ENCODE data around the gene CNIH3.
"Not testable (repeated sequence)": the region's sequence is repeated elsewhere in the genome, so short reads cannot be mapped to it uniquely, and the experiment has no call there.

CNIH3 gene

DNA sequence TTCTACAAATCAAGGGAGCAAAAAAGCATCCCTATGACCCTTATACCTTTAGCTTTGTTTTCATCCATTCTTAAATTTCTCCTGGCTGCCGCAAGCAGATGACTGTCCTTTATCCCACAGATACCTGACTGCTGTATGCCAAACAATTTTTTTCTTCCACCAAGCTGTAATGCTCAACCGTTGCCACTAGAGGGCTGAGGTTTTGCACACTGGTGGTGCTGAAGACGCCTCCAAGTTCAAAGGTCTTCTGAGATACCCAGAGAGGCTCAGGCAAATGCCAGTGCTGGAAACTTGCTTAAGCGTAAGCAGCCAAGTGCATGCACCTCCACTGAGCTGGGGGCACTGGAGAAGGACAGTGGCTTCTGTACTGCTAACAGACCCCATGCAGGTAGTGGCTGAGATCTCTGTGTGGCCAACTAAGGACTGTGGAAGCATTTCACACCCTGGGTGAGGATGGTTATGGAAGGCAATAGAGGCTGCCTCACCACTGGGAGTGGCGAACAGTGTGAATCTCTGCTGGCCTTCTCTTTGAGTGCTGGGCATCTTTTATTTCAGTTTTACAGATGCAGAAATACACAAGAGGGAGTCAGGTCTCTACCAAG lies 28.5 kb downstream of the CNIH3 start:
- DNase-seq: no peak

DNA sequence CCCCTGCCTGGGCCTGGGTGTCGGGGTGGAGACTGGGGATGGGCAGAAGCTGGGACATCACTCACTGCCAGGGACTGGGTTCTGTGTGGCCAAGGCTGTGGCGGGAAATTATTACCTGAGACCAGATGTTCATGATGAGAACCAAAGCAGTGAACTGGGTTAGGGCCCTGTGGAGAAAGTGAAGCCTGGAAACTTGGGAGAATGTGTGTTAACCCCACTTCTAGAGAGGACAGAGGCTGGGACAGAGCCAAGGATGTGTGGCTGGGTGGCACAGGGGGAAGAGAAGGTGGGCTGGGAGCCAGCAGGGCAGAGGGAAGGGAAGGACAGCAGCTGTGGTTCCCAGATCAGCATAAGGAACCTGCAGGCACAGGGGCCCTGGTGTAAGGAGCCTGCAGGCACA lies 31.3 kb downstream of the CNIH3 start:
- DNase-seq: no peak

DNA sequence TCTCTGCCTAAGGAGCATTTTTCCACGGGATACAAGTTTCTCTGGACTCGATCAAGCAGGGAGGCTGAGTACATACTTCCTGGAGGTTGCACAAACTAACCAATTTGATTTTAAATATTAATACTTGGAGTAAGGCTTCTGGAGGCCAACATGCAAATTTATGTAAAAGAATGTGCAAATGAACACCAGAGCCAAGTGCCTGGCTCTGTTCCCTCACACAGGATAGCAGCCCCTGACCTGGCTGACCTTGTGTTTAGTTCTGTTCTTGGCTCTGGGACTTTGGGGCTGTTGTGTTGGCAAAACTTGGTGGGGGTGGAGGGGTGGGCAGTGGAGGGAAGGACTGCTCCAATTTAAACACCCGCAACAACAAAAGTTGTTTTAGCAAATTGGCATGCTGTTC lies 34.2 kb downstream of the CNIH3 start:
- no peak for DNase-seq

DNA sequence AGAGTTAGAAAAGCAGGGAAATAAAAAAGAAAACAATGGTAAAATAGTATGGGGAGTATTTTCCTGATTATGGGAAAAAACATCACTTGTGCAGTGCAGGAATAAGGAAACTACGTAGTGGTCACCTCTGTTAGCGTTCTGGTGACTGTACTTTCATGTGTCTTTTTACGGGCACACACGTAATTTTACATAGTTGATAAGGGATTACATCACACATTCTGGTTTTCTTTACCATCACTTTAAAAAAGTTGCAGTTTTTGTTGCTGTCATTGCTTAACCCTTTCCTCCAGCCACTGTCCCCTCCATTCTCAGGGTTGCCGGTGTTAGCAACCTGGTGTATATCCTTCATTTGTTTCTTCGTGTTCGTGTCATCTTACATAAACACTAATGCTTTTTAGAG lies 35.1 kb downstream of the CNIH3 start:
- DNase-seq: no peak

DNA sequence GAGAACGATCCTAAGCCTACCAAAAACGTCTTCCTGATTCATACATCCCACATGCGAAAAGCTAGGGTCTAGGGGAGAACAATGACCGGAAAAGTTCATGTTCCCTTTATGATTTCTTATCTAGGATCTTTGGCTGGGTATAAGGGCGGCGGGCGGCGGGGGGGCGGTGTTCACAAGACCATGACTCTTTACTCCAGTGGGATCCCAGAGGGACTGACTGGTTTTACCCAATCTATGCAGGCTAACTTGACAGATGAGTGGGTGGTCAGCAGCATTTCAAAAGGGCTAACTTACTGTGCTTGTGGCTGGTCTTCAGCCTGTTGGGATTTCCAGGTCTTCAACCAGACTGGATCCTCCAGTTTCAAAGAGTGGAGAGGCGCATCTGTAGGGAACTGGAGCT lies 40.3 kb downstream of the CNIH3 start:
- no peak for DNase-seq

DNA sequence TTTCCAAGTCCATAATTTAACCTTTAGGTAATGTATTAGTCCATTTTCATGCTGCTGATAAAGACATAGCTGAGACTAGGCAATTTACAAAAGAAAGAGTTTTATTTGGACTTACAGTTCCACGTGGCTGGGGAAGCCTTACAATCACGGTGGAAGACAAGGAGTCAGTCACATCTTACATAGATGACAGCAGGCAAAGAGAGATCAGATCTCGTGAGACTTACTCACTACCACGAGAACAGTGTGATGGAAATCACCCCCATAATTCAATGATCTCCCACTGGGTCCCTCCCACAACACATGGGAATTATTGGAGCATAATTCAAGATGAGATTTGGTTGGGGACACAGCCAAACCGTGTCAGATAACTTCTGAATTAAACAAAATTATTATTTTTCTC lies 44.0 kb downstream of the CNIH3 start:
- DNase-seq: no peak

DNA sequence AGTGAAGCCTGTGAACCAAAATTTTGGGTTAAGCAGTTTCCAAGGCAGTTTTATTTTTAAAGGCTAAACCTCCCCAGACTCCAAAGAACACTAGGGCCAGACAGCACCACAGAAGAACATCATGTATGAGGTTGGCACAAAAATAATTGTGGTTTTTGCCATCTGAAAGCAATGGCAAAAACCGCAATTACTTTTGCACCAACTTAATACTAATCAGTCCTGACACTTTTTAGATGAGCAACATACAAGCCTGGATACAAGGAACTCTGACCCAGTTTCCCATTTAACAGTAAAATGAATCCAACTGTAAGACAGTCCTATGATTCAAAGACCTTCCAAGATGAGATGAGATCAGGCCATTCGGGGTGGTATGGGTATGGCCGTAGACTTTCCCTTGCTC lies 46.8 kb downstream of the CNIH3 start:
- DNase-seq: no peak

DNA sequence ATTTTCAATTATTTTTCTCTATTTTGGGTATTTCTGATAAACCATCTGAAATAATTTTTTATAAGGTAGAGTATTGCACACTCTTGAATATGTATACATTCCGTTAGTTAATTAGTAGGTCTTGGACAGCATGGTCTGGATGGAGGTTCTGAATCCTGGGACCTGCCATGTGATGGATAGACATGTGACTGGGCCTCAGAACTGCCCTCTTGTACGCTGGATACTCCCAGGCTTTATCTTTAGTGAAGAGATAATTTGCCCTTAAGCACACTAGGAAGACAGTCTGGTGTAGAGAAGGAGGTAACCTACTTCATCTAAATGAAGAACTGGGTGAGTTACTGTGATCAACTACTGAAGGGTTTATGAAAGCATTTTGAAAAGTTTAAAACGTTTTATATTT lies 48.9 kb downstream of the CNIH3 start:
- no peak for DNase-seq

DNA sequence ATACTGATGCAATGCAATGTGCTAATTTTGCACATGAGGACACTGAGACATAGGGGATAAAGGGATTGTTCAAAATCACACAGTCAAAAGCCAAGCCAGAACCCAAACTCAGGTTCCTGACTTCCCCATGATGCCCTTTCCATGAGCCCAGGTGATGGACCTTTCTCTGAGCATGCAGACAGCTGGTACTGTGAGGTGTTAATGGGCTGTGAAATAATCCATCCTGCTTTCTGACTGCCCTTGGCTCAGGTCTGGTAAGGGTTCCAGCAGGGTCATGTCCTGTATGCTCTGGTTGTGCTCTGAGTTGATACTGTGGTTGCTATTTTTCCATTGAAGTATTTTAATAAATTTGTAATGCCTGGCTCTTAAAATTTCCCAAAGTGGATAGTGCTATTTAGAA lies 50.0 kb downstream of the CNIH3 start:
- no peak for DNase-seq

DNA sequence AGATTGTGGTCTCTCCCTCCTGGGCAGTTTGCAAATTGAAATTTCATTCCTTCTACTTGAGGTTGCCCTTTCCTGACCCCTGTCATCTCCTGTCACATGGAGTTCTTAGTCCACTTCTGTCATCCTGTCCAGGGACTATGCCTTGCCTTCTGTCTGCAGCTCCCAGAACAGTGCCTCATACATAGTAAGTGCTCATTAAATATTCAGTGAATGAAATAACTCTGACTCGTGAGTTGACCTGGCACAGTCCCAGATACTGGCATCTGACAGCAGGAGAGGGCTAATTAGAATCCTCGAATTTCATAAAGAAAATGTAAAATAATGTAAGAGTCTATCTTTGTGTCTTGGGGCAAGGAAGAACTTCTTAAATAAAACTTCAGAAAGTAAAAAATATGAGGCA lies 50.8 kb downstream of the CNIH3 start:
- DNase-seq: no peak

DNA sequence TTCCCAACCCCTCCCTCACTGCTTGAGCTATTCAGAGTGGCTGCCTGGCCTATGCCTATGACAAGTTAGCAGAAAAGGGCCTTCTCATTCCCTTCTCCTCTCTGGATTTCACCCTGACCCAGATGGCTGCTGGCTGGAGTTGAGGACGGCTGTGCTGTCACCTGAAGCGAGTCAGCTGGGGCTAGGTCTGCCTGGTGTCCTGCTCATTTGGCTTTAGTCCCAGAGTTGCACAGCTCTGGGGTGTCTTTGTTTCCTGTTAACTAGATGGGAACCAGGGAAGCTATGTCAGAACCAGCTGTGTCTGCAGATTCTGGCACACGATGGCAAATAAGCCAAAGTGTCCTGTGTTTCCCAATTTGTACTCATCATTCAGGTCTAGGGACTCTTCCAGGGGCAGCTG lies 52.9 kb downstream of the CNIH3 start:
- peak; percentile 11 for DNase-seq

DNA sequence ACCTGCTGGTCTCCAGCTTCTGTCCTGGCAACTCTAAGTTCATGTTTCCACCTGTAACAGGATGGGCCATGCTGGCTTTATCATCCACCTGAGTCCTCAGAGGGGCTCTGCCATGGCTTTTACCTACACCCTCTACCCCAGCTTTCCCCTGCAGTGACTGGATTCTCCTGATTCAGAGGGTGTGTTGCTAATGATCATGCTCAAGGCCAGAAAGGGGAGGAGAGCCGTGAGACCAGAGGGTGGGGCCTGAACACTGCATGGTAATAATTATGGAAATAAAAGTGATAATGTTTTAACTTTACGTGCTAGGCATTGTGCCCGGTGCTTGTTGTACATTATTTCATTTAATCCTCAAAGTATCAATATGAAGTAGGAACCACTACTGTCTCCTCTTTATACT lies 53.3 kb downstream of the CNIH3 start:
- no peak for DNase-seq

DNA sequence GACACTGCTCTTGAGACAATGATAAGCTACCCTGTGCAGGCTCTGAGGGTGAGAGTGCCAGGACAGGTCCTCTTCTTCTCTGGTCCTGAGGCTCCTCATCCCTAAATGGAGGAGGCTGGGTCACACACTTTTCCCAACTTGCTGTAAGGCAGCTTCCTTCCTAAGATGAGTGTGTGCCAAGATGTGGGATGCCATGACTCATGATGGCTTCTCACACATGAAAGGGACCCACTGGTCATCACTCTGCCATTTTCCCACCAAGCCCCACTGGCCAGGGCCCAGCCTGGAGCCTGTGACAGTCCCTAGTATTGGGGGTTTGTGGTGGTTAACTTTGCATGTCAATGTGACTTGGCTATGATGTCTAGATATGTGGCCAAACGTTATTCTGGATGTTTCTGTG lies 54.4 kb downstream of the CNIH3 start:
- no peak for DNase-seq

DNA sequence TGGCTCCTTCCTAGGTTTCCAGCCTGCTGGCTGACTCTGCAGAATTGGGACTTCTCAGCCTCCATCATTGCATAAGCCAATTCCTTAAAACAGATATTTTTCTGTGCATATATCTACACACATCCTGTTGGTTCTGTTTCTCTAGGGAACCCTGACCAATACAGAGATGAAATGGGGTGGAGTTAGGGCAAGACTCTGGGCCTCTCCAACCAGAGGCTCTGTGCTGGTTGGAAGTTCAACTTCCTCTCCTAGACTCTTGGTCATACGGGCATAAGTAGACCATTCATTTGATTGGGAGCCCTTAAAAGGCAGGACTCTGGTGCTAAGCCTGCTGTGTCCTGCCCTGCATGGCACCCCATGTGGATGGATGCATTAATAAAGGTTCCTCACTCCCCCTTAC lies 55.0 kb downstream of the CNIH3 start:
- DNase-seq: no peak

DNA sequence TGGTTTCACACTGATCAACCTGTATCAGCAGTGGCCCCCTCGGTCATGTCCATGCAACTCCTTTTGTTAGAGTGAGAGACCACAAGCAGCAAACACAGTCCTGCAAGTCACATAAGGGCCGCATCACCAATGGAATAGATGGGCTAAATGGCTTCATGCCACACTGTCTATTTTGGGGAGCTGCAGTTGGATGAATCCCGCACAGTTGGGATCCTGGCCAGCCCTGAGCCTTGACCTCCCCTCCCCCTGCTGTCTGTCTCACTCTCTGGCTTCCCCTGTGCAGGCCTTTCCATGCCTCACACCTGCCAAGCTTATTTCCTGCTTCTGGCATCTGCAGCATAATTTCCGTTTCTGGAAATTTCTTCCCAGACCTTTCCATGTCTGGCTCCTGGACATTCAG lies 57.0 kb downstream of the CNIH3 start:
- DNase-seq: no peak

DNA sequence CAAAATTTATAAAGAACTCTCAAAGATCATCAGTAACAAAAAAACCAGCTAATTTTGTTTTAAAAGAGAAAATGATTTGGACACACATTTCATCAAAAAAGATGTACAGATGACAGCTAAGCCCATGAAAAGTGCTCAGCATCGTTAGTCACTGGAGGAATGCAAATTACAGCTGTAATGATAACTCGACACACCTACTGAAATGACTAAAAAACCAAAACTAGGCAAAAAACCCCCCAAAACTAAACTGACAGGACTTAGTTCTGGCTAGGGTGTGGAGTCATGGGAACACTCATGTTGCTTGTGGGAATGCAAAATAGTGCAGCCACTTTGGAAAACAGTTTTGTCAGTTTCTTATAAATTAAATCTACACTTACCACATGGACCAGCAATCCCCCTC lies 59.5 kb downstream of the CNIH3 start:
- DNase-seq: no peak

DNA sequence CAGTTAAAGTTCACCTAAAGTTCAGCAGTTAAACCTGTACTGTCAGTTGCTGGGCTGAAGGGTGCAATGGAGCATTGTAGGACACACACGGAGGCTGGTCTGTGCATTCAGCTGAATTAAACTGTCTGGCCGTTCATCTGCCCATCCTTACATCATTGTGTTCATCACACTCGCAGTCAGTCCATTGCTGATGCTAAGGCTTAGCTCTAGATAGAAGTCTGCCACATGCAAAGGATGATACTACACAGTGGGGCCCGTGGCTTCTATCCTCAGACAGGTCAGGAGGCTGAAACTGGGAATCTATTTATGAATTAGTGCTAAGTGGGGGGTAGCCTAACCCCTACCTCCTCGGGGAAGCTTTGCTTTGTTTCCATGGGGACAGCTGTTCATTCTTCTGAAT lies 60.4 kb downstream of the CNIH3 start:
- DNase-seq: no peak

DNA sequence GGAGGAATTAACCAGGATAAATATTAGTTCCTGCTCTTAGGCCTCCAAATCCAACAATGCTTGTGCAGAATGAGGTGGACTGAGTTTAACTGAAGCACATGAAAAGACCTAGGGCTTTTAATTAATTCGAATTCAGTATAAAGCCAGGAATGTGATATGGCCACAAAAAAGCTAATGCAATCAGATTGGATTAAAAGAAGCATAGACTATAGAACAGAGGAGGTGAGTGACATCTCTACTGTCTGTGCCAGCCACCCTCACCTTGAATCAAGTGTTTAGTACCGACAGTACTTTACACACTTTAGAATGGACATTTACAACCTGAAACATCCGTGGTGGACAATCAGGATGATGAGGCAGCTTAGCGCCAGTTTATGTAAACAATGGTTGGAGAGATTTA lies 62.1 kb downstream of the CNIH3 start:
- no peak for DNase-seq

DNA sequence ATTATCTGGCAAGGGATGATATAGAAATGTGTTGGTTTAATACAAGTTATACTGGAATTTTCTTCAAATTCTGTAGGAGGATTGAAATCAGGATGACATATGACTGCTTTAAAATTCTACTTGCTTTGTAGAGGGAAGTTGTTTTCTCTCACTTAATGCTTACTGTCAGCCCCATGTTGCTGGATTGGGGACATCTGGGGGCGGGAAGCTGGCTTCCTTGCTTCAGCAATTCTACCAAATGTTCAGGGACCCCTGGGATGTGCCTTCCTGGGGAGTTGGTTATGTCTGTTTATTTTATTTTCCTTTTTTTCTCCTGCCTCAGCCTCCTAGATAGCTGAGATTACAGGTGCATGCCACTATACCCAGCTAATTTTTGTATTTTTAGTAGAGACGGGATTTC lies 63.5 kb downstream of the CNIH3 start:
- no peak for DNase-seq

DNA sequence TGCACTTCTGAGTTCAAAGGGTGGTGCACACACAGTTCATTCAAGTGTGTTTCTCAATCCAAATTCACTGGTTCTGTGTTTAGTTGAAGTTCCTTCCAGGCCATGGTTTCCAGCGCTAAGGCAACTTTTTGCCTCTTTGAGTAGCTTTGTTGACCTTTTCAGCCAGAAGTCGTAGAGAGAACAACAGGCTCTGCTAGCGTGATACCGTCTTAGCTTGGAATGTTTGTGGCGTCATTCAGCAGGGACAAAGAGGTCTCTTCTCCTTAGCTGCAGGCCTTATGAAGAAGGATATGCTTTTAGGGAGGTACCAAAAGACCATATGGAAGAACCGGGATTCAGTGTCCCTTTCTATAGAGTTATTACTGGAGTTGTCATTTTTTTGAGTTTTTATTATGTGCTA lies 65.7 kb downstream of the CNIH3 start:
- DNase-seq: no peak

DNA sequence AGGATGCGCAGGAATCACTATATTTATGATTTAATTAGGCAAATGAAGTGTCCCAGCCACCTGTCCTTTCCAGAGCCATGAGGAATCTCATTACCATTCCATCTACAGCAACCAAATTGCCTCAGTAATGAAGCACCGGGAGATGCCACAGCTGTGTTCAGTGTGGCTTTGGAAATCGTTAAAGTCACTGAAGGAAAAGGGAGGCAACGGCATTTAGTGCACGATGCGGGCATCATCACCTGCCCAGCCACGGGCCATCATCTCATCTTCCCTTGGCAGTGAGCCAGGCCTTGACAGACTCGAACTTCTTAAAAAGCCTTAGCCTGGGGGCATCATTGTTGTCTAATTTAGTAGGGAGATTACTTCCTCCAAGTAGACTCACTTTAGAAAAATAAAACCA lies 67.8 kb downstream of the CNIH3 start:
- DNase-seq: no peak

DNA sequence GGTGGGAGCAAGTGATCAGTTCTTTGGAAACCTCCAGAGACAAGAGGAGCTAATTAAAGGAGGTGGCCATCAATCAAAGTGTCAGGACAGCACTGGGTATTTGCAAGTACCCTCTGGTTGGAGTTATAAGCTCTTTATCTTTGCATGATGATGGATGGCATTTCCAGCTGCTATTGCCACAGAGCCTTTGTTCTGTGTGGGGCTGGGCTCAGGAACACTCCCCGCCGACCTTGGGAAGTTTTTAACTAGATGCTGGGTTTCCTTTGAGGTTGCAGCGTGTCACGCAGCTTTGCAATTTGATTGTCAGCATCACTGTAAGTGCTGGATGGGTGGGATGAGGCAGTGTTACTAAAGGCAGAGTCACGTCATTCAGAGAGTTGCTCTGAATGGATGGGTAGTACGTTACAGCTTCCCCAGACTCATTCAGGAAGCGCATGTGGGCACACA lies 68.9 kb downstream of the CNIH3 start:
- no peak for DNase-seq

DNA sequence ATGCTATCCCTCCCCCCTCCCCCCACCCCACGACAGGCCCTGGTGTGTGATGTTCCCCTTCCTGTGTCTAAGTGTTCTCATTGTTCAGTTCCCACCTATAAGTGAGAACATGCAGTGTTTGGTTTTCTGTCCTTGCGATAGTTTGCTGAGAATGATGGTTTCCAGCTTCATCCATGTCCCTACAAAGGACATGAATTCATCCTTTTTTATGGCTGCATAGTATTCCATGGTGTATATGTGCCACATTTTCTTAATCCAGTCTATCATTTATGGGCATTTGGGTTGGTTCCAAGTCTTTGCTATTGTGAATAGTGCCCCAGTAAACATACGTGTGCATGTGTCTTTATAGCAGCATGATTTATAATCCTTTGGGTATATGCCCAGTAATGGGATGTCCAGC lies 70.0 kb downstream of the CNIH3 start:
- not testable (repeated sequence) for DNase-seq

DNA sequence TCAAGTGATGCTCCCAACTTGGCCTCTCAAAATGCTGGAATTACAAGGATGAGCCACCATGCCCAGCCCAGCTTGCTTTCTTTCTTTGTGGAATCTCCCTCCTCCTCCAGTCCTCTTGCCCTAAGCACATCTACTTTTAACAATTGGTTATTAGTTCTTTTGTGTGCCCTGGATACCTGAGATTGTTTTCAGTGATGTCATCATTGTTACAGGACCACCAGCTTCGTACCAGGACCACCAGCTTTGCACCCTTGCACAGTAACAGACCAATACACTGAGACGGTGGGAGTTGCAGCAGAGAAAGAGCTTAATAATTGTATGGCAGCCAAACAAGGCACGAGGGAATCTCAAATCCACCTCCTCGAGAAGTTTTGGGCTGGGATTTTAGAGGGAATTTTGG lies 71.3 kb downstream of the CNIH3 start:
- DNase-seq: no peak

DNA sequence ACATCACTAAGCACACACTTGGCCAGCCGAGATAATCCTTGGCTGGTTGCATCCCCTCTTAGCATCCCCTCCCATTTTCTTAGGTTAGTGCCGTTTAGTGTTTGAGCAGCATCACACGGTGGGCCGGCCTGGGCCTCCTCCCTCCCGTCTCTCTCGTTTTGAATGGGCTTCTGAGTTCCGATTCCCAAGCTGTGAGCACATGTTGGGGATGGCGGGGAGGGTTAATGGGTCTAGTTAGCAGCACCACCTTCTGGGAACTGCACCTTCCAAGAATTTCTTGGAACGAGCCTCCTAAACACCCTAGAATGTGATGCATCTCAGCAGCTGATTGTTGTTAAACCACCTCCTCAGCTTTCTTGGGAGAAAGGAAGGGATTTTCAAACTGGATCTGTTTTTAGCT lies 73.3 kb downstream of the CNIH3 start:
- no peak for DNase-seq

DNA sequence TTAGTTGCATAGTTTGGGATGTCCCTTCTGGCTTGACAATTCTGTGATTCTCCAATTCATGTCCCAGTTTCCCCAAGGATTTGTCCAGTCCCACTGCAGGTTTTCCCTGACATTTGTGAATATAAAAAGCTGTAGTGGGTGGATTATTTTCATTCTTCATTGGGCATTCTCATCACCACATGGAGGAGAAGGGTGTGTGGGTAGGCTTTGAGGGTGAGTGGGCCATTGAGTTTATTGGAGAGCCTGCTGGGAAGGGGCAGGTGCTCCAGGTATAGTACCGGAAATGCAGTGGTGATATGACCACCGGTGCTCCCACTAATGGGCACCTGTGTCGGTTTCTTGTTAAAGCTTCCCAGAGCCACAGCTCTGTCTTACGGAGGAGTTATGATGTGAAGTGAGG lies 74.5 kb downstream of the CNIH3 start:
- no peak for DNase-seq
